22Rv1 (cell line): Measurements from ENCODE around the gene FBXW5.

ENCODE experiments used
- H3K27ac ChIP-seq: fragments of 450-650 bp; 2 replicates; pipeline ENCODE4 v1.5.1; 2017
- CTCF ChIP-seq: fragments of 450-650 bp; IDR thresholded peaks from 2 replicates; pipeline ENCODE4 v1.5.1; 2017; ENCODE audit warnings: mild to moderate bottlenecking
- ZFX ChIP-seq: fragments of 450-650 bp; IDR thresholded peaks from 2 replicates; pipeline ENCODE4 v1.6.1; 2017; ENCODE audit warnings: antibody characterized with exemption, borderline replicate concordance

The FBXW5 gene

GRCh38 chr9:136944519-136945332 lies at the start of gene FBXW5, which contains the start of gene C8G:
FBXW5 (minus strand) TSS chr9:136944738; CDS start chr9:136944083, 655 bp downstream.
C8G (plus strand) TSS chr9:136945243; CDS start chr9:136945321, 78 bp downstream.
- TF ChIP-seq ZFX, result no peak
- TF ChIP-seq CTCF, result peak; percentile 99
- H3K27ac ChIP-seq, result peak within 1 kb of the TSS; percentile 91

- H3K27ac ChIP-seq, result peak overlapping the region; percentile 90
Observed at GRCh38 chr9:136992819-136993369, 48.4 kb upstream of the FBXW5 start.

GRCh38 chr9:136991993-136992818 lies 47.7 kb upstream of the FBXW5 start, which contains the start of gene PAXX:
PAXX (plus strand) TSS chr9:136992422; CDS start chr9:136992444, 22 bp downstream.
- H3K27ac ChIP-seq, result peak within 1 kb of the TSS; percentile 90
- TF ChIP-seq CTCF, result no peak
- TF ChIP-seq ZFX, result no peak

More at GRCh38 chr9:136992819-136993369, 48.4 kb upstream of the FBXW5 start:
- TF ChIP-seq ZFX (no peak), CTCF (no peak)

GRCh38 chr9:136990242-136990911 lies 45.8 kb upstream of the FBXW5 start:
- TF ChIP-seq CTCF (no peak), ZFX (no peak)
- H3K27ac ChIP-seq, result 0 out of 2 replicates have a peak overlapping the region, but pooled peaks have one; percentile 90

GRCh38 chr9:136988872-136989271 lies 44.3 kb upstream of the FBXW5 start:
- no peak overlapping the region for H3K27ac ChIP-seq
- TF ChIP-seq ZFX (no peak), CTCF (no peak)

GRCh38 chr9:136985853-136986252 lies 41.3 kb upstream of the FBXW5 start:
- TF ChIP-seq ZFX, result no peak
- TF ChIP-seq CTCF, result no peak
- no peak overlapping the region for H3K27ac ChIP-seq
